ENCODE results near the gene CCR5. TPM values are rescaled to one million over a fixed set of nuclear protein-coding genes. Genes with fewer than 3 reads are reported as not detected.
"Not testable (repeated sequence)": the region's sequence is repeated elsewhere in the genome, so short reads cannot be mapped to it uniquely, and the experiment has no call there.

CCR5 gene
- polyA plus RNA-seq, 3 donors: 1.2 to 3.6 (median 3.1) TPM

DNA sequence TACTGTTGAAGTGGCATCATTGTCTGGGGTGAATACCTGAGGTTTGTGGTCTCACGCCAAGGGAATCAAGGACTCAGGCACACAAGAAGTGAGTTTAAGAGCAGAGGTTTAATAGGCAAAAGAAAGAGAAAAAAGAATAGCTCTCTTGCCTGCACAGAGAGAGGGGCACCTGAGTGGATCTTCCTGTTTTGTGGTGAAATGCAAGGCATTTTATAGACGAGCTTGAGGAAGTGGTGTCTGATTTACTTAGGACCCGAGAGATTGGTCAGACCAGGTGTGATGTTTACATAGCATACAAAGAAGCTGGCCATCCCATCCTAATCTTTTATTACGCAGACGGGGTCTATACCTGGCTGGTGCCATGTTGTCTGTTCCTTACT, 13.2 kb downstream of the CCR5 start:
- H3K27me3 Mint-ChIP-seq (ENCODE audit: low read depth in 3 of 3): no peaks in the 10 kb centered on the region
- no peaks in the 10 kb centered on the region for H3K36me3 Mint-ChIP-seq
- no peaks in the 10 kb centered on the region for H3K36me3 ChIP-seq (replicated peaks in 1 of 2; ENCODE audit: control insufficient read depth in 1 of 2, insufficient read depth in 2 of 2, low read length in 2 of 2)
- TF ChIP-seq, protein P1, sequence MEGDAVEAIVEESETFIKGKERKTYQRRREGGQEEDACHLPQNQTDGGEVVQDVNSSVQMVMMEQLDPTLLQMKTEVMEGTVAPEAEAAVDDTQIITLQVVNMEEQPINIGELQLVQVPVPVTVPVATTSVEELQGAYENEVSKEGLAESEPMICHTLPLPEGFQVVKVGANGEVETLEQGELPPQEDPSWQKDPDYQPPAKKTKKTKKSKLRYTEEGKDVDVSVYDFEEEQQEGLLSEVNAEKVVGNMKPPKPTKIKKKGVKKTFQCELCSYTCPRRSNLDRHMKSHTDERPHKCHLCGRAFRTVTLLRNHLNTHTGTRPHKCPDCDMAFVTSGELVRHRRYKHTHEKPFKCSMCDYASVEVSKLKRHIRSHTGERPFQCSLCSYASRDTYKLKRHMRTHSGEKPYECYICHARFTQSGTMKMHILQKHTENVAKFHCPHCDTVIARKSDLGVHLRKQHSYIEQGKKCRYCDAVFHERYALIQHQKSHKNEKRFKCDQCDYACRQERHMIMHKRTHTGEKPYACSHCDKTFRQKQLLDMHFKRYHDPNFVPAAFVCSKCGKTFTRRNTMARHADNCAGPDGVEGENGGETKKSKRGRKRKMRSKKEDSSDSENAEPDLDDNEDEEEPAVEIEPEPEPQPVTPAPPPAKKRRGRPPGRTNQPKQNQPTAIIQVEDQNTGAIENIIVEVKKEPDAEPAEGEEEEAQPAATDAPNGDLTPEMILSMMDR (IDR thresholded peaks at IDR 0.05): no peak
- WGBS (ENCODE audit: insufficient coverage): 50% methylated on average over 1 of the region's 5 CpGs
- no peak overlapping the region for H3K4me2 ChIP-seq (replicated peaks; ENCODE audit: extremely low read depth, low read length, poor library complexity, severe bottlenecking)
- peaks cover 35% of the 10 kb centered on the region for H3K4me1 Mint-ChIP-seq
- no peak overlapping the region for H3K27ac ChIP-seq (ENCODE audit: low read depth in 1 of 2, low read length in 2 of 2)
- intact Hi-C loops (cut with micrococcal nuclease): loop anchor here in 1 of 2 donors (5.0 kb wide), 1 partner anchor 58 kb away; no protein-coding TSS in a partner anchor
- no peak overlapping the region for H3K4me3 Mint-ChIP-seq
- H2AFZ ChIP-seq (ENCODE audit: insufficient read depth, low read depth, low read length, poor library complexity, severe bottlenecking): no peak overlapping the region
- H3K9ac ChIP-seq (ENCODE audit: insufficient read depth, low read length, poor library complexity, severe bottlenecking): no peak overlapping the region
- no peaks in the 10 kb centered on the region for H4K20me1 ChIP-seq (ENCODE audit: insufficient read depth, low read length)
- H3K79me2 ChIP-seq (ENCODE audit: insufficient read depth, low read length): no peaks in the 10 kb centered on the region
- peak in 2 of 3 donors; percentile 14 to 43 for DNase-seq
- H3K4me1 ChIP-seq (ENCODE audit: control insufficient read depth in 1 of 2, insufficient read depth in 2 of 2, low read length in 2 of 2): peaks cover 27 to 31% of the 10 kb centered on the region in 2 donors
- H3K4me3 ChIP-seq (replicated peaks in 1 of 3; ENCODE audit: low read depth in 2 of 3, low read length in 3 of 3): no peak overlapping the region
- H3K9me3 ChIP-seq (replicated peaks in 1 of 2; ENCODE audit: control insufficient read depth in 1 of 2, insufficient read depth in 1 of 2, low read length in 2 of 2): peaks cover 0 to 9% of the 10 kb centered on the region in 2 donors
- no peaks in the 10 kb centered on the region for H3K27me3 ChIP-seq (ENCODE audit: control insufficient read depth in 2 of 2, insufficient read depth in 2 of 2, low read length in 2 of 2)
- peak overlapping the region in 1 of 7 donors; percentile 37 for H3K27ac Mint-ChIP-seq
- peaks cover 0 to 2% (median 0%) of the 10 kb centered on the region in 7 donors for H3K9me3 Mint-ChIP-seq

DNA sequence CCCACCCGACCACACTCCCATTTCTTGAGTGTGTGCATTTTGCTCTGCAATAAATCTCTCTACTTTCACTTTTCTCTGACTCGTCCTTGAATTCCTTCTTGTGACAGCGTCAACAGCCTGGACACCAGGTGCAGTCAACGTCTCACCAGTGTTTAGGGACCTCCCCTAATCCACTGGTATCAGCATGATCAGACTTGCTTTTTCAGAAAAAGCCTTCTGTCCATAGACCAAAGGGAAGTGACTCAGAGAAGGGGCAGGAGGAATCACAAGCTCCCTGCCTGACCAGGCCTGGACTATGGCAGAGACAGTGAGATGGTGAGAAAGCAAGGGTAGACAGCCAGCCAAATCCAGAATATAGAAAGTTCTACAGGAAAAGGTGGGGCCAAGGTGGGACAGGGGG, 15.5 kb downstream of the CCR5 start:
- peak overlapping the region; percentile 24 for H3K4me2 ChIP-seq (replicated peaks; ENCODE audit: extremely low read depth, low read length, poor library complexity, severe bottlenecking)
- peak overlapping the region in 1 of 2 donors; percentile 24 for H3K27ac ChIP-seq (ENCODE audit: low read depth in 1 of 2, low read length in 2 of 2)
- peaks cover 0 to 2% (median 0%) of the 10 kb centered on the region in 7 donors for H3K9me3 Mint-ChIP-seq
- peak in 2 of 3 donors; percentile 60 to 83 for DNase-seq
- no peaks in the 10 kb centered on the region for H3K36me3 ChIP-seq (replicated peaks in 1 of 2; ENCODE audit: control insufficient read depth in 1 of 2, insufficient read depth in 2 of 2, low read length in 2 of 2)
- H3K36me3 Mint-ChIP-seq: no peaks in the 10 kb centered on the region
- peak overlapping the region in 3 of 7 donors; percentile 19 to 86 (median 58) for H3K27ac Mint-ChIP-seq
- peaks cover 18 to 21% of the 10 kb centered on the region in 2 donors for H3K4me1 ChIP-seq (ENCODE audit: control insufficient read depth in 1 of 2, insufficient read depth in 2 of 2, low read length in 2 of 2)
- TF ChIP-seq, protein P1 (IDR thresholded peaks at IDR 0.05): no peak
- no peak overlapping the region for H3K4me3 Mint-ChIP-seq
- H3K4me3 ChIP-seq (replicated peaks in 1 of 3; ENCODE audit: low read depth in 2 of 3, low read length in 3 of 3): no peak overlapping the region
- WGBS (ENCODE audit: insufficient coverage): 43% methylated on average over 1 of the region's 4 CpGs
- no peaks in the 10 kb centered on the region for H3K27me3 ChIP-seq (ENCODE audit: control insufficient read depth in 2 of 2, insufficient read depth in 2 of 2, low read length in 2 of 2)
- H3K27me3 Mint-ChIP-seq (ENCODE audit: low read depth in 3 of 3): no peaks in the 10 kb centered on the region
- intact Hi-C loops (cut with micrococcal nuclease): no loop called here
- peaks cover 23% of the 10 kb centered on the region for H3K4me1 Mint-ChIP-seq
- H3K9me3 ChIP-seq (replicated peaks in 1 of 2; ENCODE audit: control insufficient read depth in 1 of 2, insufficient read depth in 1 of 2, low read length in 2 of 2): peaks cover 0 to 9% of the 10 kb centered on the region in 2 donors
- H3K79me2 ChIP-seq (ENCODE audit: insufficient read depth, low read length): no peaks in the 10 kb centered on the region
- no peak overlapping the region for H3K9ac ChIP-seq (ENCODE audit: insufficient read depth, low read length, poor library complexity, severe bottlenecking)
- no peak overlapping the region for H2AFZ ChIP-seq (ENCODE audit: insufficient read depth, low read depth, low read length, poor library complexity, severe bottlenecking)
- no peaks in the 10 kb centered on the region for H4K20me1 ChIP-seq (ENCODE audit: insufficient read depth, low read length)

DNA sequence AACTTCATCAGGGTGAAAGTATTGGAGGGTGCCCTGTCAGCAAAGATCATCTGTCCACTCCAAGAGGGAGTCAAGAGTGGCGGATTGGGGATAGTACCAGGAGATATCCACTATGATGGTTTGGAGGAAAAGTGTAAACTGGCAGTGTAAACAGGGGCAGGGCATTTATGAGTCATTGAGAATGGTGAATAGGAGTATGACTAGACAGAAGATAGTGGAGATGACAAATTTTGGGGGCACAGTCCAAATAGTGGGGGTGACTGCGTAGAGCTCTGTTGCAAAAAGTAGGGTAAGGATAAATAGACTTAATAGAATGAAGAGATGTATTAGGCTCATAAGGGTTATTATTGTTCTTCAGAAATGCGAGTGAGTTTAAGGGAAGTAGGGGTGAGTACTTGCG, 18.1 kb downstream of the CCR5 start:
- 93% methylated on average over 4 of the region's 4 CpGs for WGBS (ENCODE audit: insufficient coverage)
- H3K9me3 Mint-ChIP-seq; H3K9me3 ChIP-seq (replicated peaks in 1 of 2; ENCODE audit: control insufficient read depth in 1 of 2, insufficient read depth in 1 of 2, low read length in 2 of 2); H4K20me1 ChIP-seq (ENCODE audit: insufficient read depth, low read length); H3K27me3 Mint-ChIP-seq (ENCODE audit: low read depth in 3 of 3); H3K4me2 ChIP-seq (replicated peaks; ENCODE audit: extremely low read depth, low read length, poor library complexity, severe bottlenecking); H3K36me3 ChIP-seq (replicated peaks in 1 of 2; ENCODE audit: control insufficient read depth in 1 of 2, insufficient read depth in 2 of 2, low read length in 2 of 2); H3K9ac ChIP-seq (ENCODE audit: insufficient read depth, low read length, poor library complexity, severe bottlenecking); H3K79me2 ChIP-seq (ENCODE audit: insufficient read depth, low read length); H3K27me3 ChIP-seq (ENCODE audit: control insufficient read depth in 2 of 2, insufficient read depth in 2 of 2, low read length in 2 of 2); H3K36me3 Mint-ChIP-seq; H2AFZ ChIP-seq (ENCODE audit: insufficient read depth, low read depth, low read length, poor library complexity, severe bottlenecking); H3K4me3 ChIP-seq (replicated peaks in 1 of 3; ENCODE audit: low read depth in 2 of 3, low read length in 3 of 3); H3K27ac Mint-ChIP-seq; DNase-seq; intact Hi-C loops (cut with micrococcal nuclease); H3K4me3 Mint-ChIP-seq; H3K27ac ChIP-seq (ENCODE audit: low read depth in 1 of 2, low read length in 2 of 2): not testable (repeated sequence)
- peaks cover 22 to 24% of the 10 kb centered on the region in 2 donors for H3K4me1 ChIP-seq (ENCODE audit: control insufficient read depth in 1 of 2, insufficient read depth in 2 of 2, low read length in 2 of 2)
- peaks cover 26% of the 10 kb centered on the region for H3K4me1 Mint-ChIP-seq

Data from CD14-positive monocyte (primary cell).